ENCODE measurements around the gene CFAP410.

DNA sequence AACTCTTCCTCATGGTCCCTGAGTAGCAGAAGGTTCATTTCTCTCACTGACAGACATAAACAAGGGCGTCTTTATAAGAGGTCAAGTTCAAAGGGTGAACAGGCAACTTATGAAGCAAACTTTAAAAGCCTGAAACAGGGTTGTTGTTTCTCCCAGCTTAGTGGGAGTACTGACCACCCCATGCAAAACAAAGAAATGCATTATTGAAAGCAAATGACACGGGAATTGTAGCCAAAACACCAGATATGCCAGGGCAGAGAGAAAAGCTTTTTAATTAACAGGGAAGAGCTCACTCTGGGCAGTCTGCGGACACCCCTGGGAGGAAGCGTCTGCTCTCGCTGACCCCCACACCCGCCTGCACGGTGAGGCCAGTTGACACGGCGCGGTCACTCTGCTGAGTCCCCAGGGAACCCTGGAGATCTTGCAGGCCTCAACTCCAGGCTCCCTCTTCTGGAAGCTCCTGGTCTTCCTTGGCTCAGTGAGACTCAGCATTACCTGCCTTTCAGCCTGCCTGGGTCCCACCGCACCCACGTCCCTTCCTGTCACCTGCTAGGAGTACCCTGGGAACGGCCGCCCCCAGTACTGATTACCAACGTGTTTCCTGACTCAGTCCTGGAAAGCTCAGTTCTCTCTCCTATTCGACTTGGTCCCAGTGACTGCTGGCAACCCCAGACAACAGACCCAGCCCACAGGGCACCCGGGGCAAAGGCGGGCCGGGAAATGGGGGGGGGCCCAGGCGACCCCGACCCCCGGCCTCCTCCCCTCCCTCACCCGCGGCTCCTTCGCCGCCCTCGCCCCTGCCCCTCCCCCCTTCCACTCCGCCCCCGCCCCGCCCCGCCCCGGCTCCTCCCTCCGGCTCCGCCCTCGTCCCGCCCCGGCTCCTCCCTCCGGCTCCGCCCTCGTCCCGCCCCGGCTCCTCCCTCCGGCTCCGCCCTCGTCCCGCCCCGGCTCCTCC is 972 bp downstream of the CFAP410 start:
- TF ChIP-seq, protein P1, sequence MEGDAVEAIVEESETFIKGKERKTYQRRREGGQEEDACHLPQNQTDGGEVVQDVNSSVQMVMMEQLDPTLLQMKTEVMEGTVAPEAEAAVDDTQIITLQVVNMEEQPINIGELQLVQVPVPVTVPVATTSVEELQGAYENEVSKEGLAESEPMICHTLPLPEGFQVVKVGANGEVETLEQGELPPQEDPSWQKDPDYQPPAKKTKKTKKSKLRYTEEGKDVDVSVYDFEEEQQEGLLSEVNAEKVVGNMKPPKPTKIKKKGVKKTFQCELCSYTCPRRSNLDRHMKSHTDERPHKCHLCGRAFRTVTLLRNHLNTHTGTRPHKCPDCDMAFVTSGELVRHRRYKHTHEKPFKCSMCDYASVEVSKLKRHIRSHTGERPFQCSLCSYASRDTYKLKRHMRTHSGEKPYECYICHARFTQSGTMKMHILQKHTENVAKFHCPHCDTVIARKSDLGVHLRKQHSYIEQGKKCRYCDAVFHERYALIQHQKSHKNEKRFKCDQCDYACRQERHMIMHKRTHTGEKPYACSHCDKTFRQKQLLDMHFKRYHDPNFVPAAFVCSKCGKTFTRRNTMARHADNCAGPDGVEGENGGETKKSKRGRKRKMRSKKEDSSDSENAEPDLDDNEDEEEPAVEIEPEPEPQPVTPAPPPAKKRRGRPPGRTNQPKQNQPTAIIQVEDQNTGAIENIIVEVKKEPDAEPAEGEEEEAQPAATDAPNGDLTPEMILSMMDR (IDR thresholded peaks at IDR 0.05), result peak in 2 of 4 experiments; percentile 43 to 49
- TF ChIP-seq POLR2A (IDR thresholded peaks at IDR 0.05), result no peak

Data from prostate gland (tissue), 2 donors.